ENCODE measurements around the gene MGAT3. TPM values are rescaled to one million over a fixed set of nuclear protein-coding genes. Genes with fewer than 3 reads are reported as not detected.

MGAT3 gene
- total and polyA plus RNA-seq, 2 of the 13 experiments (the other 11 are each of a cell fraction or from before 2014, with no cell fraction given): 0.11 to 0.15 TPM

GRCh38 chr22:39529487-39529851, 72.7 kb downstream of the MGAT3 start (continued):
- TF ChIP-seq RNF219 (CRISPR knock-in tag; IDR thresholded peaks at IDR 0.05): no peak
- TF ChIP-seq DNMT1 (CRISPR knock-in tag; IDR thresholded peaks at IDR 0.05): peak; percentile 15; the same call in 1 of the 2 replicates
- peak; percentile 61 for TF ChIP-seq RBFOX2 (IDR thresholded peaks at IDR 0.05; ENCODE audit: low read depth, low read length)
- peak; percentile 22 for TF ChIP-seq THAP7 (CRISPR knock-in tag; IDR thresholded peaks at IDR 0.05)
- TF ChIP-seq MLX (CRISPR knock-in tag; IDR thresholded peaks at IDR 0.05): no peak
- TF ChIP-seq ESRRA (CRISPR knock-in tag; IDR thresholded peaks at IDR 0.05; ENCODE audit: low read depth): 0 out of 2 replicates have a peak, but pooled peaks have one; percentile 13
- no peak for TF ChIP-seq ZNF354B (CRISPR knock-in tag; IDR thresholded peaks at IDR 0.05)
- no peak for TF ChIP-seq HMG20A (CRISPR knock-in tag; IDR thresholded peaks at IDR 0.05; ENCODE audit: borderline replicate concordance)
- no peak for TF ChIP-seq MAFF (IDR thresholded peaks at IDR 0.05; ENCODE audit: low read depth, low read length)
- TF ChIP-seq AGO2 (optimal IDR thresholded peaks at IDR 0.05; ENCODE audit: low read depth, low read length): peak; percentile 36
- TF ChIP-seq NFATC3 (CRISPR knock-in tag; IDR thresholded peaks at IDR 0.05): no peak
- no peak for TF ChIP-seq ZNF431 (CRISPR knock-in tag; IDR thresholded peaks at IDR 0.05; ENCODE audit: borderline replicate concordance, low read depth)
